IMR-90 (cell line): ENCODE results near the gene CADM2. TPM values are rescaled to one million over a fixed set of nuclear protein-coding genes. Genes with fewer than 3 reads are reported as not detected.

ENCODE experiments used
- ATAC-seq: fragments of 200-7000 bp; cut with Tn5 transposase; 2 replicates; pipeline ENCODE4 v1.9.1; 2020; ENCODE audit warnings: low read depth, mild to moderate bottlenecking, moderate library complexity
- BruUV-seq: library from RNA; stranded (reverse); fragments of 400-500 nt; replicated peaks from 2 replicates; lab custom pipeline; 2021; lab: Mats Ljungman, UMichigan
- CTCF ChIA-PET: fragments of 300-600 bp; formaldehyde crosslinking; extraction: SDS; loops from one replicate; lab custom pipeline; 2021; ENCODE audit warnings: antibody characterized with exemption; lab: Yijun Ruan, JAX
- POLR2A ChIA-PET: fragments of 300-600 bp; sonication (Branson Sonifier 250); formaldehyde crosslinking; loops from one replicate; lab custom pipeline; 2022; ENCODE audit warnings: antibody characterized with exemption; ENCODE audit not compliant: unreplicated experiment; lab: Charles Lee
- DNase-seq: peaks from one replicate; pipeline ENCODE4 v3.0.0; 2013
- H2AFZ ChIP-seq: replicated peaks from 2 replicates; pipeline ENCODE3; 2013; ENCODE audit warnings: low read length, mild to moderate bottlenecking; ENCODE audit not compliant: poor library complexity
- H2AK5ac ChIP-seq: 2 replicates; pipeline ENCODE4 v1.6.1; 2013; ENCODE audit warnings: low read depth, low read length, inconsistent platforms
- H2AK9ac ChIP-seq: replicated peaks from 2 replicates; pipeline ENCODE3; 2013; ENCODE audit warnings: mild to moderate bottlenecking, low read depth, low read length, moderate library complexity; ENCODE audit not compliant: poor library complexity
- H2BK120ac ChIP-seq: 2 replicates; pipeline ENCODE4 v1.6.1; 2013; ENCODE audit warnings: low read depth, low read length, inconsistent platforms
- H2BK15ac ChIP-seq: 3 replicates; pipeline ENCODE4 v1.6.1; 2013; ENCODE audit warnings: low read depth, low read length, inconsistent platforms
- H2BK20ac ChIP-seq: 2 replicates; pipeline ENCODE4 v1.6.1; 2013; ENCODE audit warnings: low read depth, mild to moderate bottlenecking, inconsistent platforms, low read length, moderate library complexity
- H2BK5ac ChIP-seq: 2 replicates; pipeline ENCODE4 v1.6.1; 2013; ENCODE audit warnings: mild to moderate bottlenecking, low read depth, low read length, inconsistent platforms; ENCODE audit not compliant: poor library complexity, severe bottlenecking
- H3K14ac ChIP-seq: replicated peaks from 2 replicates; pipeline ENCODE4 v1.6.1; 2013; ENCODE audit warnings: low read depth, low read length, inconsistent platforms
- H3K18ac ChIP-seq: 2 replicates; pipeline ENCODE4 v1.6.1; 2013; ENCODE audit warnings: low read depth, low read length, control low read depth
- H3K23ac ChIP-seq: 2 replicates; pipeline ENCODE4 v1.6.1; 2013; ENCODE audit warnings: low read depth, low read length, inconsistent platforms
- H3K27ac ChIP-seq: 2 replicates; pipeline ENCODE4 v1.5.1; 2013; ENCODE audit warnings: mild to moderate bottlenecking, control low read depth, low read length; ENCODE audit not compliant: insufficient read depth
- H3K27me3 ChIP-seq: 2 replicates; pipeline ENCODE4 v1.6.1; 2013; ENCODE audit warnings: low read length; ENCODE audit not compliant: control insufficient read depth, insufficient read depth
- H3K36me3 ChIP-seq: 2 replicates; pipeline ENCODE4 v1.6.1; 2013; ENCODE audit warnings: low read length, mixed read lengths; ENCODE audit not compliant: control insufficient read depth, insufficient read depth
- H3K4ac ChIP-seq: 2 replicates; pipeline ENCODE4 v1.6.1; 2013; ENCODE audit warnings: low read depth, low read length, inconsistent platforms
- H3K4me1 ChIP-seq: 2 replicates; pipeline ENCODE4 v1.6.1; 2013; ENCODE audit warnings: low read length, mixed read lengths; ENCODE audit not compliant: control insufficient read depth, insufficient read depth
- H3K4me2 ChIP-seq: 2 replicates; pipeline ENCODE4 v1.6.1; 2013; ENCODE audit warnings: low read depth, mild to moderate bottlenecking, control low read depth, low read length, moderate library complexity
- H3K4me3 ChIP-seq: 2 replicates; pipeline ENCODE4 v1.5.1; 2013; ENCODE audit warnings: low read depth, mild to moderate bottlenecking, control low read depth, low read length, moderate library complexity; ENCODE audit not compliant: insufficient read depth
- H3K56ac ChIP-seq: 2 replicates; pipeline ENCODE4 v1.6.1; 2013; ENCODE audit warnings: low read length, inconsistent platforms; ENCODE audit not compliant: insufficient read depth; ENCODE audit errors: extremely low read depth
- H3K79me1 ChIP-seq, 2 experiments: 2 replicates each; pipeline ENCODE4 v1.6.1; 2013; ENCODE audit warnings: low read length in 2 of 2, inconsistent platforms in 1 of 2, low read depth in 1 of 2
- H3K9ac ChIP-seq: 2 replicates; pipeline ENCODE4 v1.6.1; 2013; ENCODE audit warnings: low read depth, low read length, control low read depth
- H3K9me1 ChIP-seq: 2 replicates; pipeline ENCODE4 v1.6.1; 2013; ENCODE audit warnings: low read length, inconsistent platforms; ENCODE audit not compliant: insufficient read depth
- H3K9me3 ChIP-seq: 2 replicates; pipeline ENCODE4 v1.6.1; 2013; ENCODE audit warnings: low read length; ENCODE audit not compliant: control insufficient read depth, insufficient read depth
- H4K20me1 ChIP-seq: 2 replicates; pipeline ENCODE4 v1.6.1; 2013; ENCODE audit warnings: low read length, inconsistent platforms; ENCODE audit not compliant: insufficient read depth
- H4K5ac ChIP-seq: 2 replicates; pipeline ENCODE4 v1.6.1; 2013; ENCODE audit warnings: mild to moderate bottlenecking, low read depth, low read length, control low read depth
- H4K8ac ChIP-seq, 2 experiments: 2 replicates each; pipeline ENCODE4 v1.6.1; 2013; ENCODE audit warnings: low read depth in 2 of 2, low read length in 2 of 2, control low read depth in 1 of 2, inconsistent platforms in 1 of 2
- H4K91ac ChIP-seq: 2 replicates; pipeline ENCODE4 v1.6.1; 2013; ENCODE audit warnings: low read depth, low read length, inconsistent platforms; ENCODE audit not compliant: insufficient read depth
- BHLHE40 ChIP-seq: fragments of 150-350 bp; IDR thresholded peaks from 2 replicates; pipeline ENCODE4 v1.6.1; 2016; ENCODE audit warnings: mild to moderate bottlenecking, low read depth, low read length
- CHD1 ChIP-seq: IDR thresholded peaks from 2 replicates; pipeline ENCODE4 v1.6.1; 2012; ENCODE audit warnings: low read depth, low read length, improper control_type of control experiment
- ELK1 ChIP-seq: fragments of 150-350 bp; IDR thresholded peaks from 2 replicates; pipeline ENCODE4 v1.6.1; 2016; ENCODE audit warnings: low read depth, mild to moderate bottlenecking, low read length, moderate library complexity, borderline replicate concordance
- SMC3 ChIP-seq: fragments of 150-350 bp; IDR thresholded peaks from 2 replicates; pipeline ENCODE4 v1.6.1; 2016; ENCODE audit warnings: low read depth, mild to moderate bottlenecking, antibody characterized with exemption, low read length, moderate library complexity
- WGBS, 2 experiments: methylation state at CpG; one replicate each; pipeline versions ENCODE4 v1.1.5 to v1.1.7; 2013; ENCODE audit warnings: missing lambda C conversion rate in 2 of 2; ENCODE audit not compliant: insufficient read length in 1 of 2; ENCODE audit errors: extremely low coverage in 2 of 2; 5-methylcytosine and 5-hydroxymethylcytosine counted together
- dilution Hi-C: fragments of 300-500 bp; cut with HindIII; formaldehyde crosslinking; loops from one replicate; pipeline ENCODE4 v1.14.3; 2018; ENCODE audit warnings: low sequenced_read_pairs; ENCODE audit not compliant: unreplicated experiment
- in situ Hi-C: fragments of 300-500 bp; cut with MboI; formaldehyde crosslinking; loops from 3 replicates; pipeline ENCODE4 v1.14.3; 2019; ENCODE audit warnings: low sequenced_read_pairs, inconsistent platforms, mixed read lengths
- intact Hi-C: fragments of 100-400 bp; cut with micrococcal nuclease; formaldehyde crosslinking; loops from 2 replicates; pipeline ENCODE4 v1.10.0; 2022
- polyA plus RNA-seq, 3 experiments: library from polyadenylated mRNA; depleted of rRNA; stranded (reverse); fragments of >200 nt; gene quantifications; 2 replicates each; pipeline ENCODE4 v1.2.3, GENCODE V29; 2012; ENCODE audit warnings: low replicate concordance in 1 of 3
- total RNA-seq: library from RNA; depleted of rRNA; stranded (reverse); fragments of >200 nt; gene quantifications from 2 replicates; pipeline ENCODE4 v1.2.3, GENCODE V29; 2012

Gene CADM2
- total and polyA plus RNA-seq, 2 of the 4 experiments (the other 2 are of a cell fraction): not detected

DNA sequence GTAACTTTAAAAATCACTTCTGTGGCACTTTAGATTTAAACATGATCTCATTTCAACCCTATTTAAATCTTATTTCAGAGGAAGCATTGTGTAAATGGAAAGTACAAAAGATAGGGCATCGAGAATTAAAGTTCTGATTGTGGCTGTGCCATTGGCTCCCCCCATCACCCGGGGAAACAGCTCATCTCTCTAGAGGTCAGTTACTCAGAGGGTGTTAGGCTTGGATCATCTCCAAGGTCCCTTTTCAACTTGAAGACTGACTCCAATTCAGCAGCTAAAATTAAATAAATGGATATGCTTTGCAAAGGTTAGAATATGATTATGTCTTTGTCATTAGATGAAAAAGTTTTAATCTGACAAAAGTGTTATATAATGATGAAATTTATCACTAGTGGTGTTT, 20.1 kb downstream of the CADM2 start:
- no peak overlapping the region for H3K27ac ChIP-seq
- no peak overlapping the region for H2BK20ac ChIP-seq
- H3K56ac ChIP-seq: no peak overlapping the region
- no peaks in the 10 kb centered on the region for H3K4me1 ChIP-seq
- no peak overlapping the region for H2BK120ac ChIP-seq
- no TSS peak for BruUV-seq
- H3K23ac ChIP-seq: no peak overlapping the region
- H2AFZ ChIP-seq: no peak overlapping the region
- intact Hi-C loops (loop anchor here (10.0 kb wide), 1 partner anchor 376 kb away; no protein-coding TSS in a partner anchor), in situ Hi-C loops (no loop called here), dilution Hi-C loops (no loop called here)
- no peaks in the 10 kb centered on the region for H3K27me3 ChIP-seq
- H3K9ac ChIP-seq: no peak overlapping the region
- no peak overlapping the region for H2AK5ac ChIP-seq
- no peak overlapping the region for H4K8ac ChIP-seq
- H3K18ac ChIP-seq: no peak overlapping the region
- no peak overlapping the region for H2BK5ac ChIP-seq
- H3K9me1 ChIP-seq: no peaks in the 10 kb centered on the region
- no peak overlapping the region for H3K4ac ChIP-seq
- no peak overlapping the region for H3K4me3 ChIP-seq
- H4K20me1 ChIP-seq: no peaks in the 10 kb centered on the region
- H4K91ac ChIP-seq: no peak overlapping the region
- no peak overlapping the region for H2BK15ac ChIP-seq
- H3K9me3 ChIP-seq: no peaks in the 10 kb centered on the region
- POLR2A ChIA-PET: no interaction called here
- H4K5ac ChIP-seq: no peak overlapping the region
- no peak overlapping the region for H3K14ac ChIP-seq
- no peak overlapping the region for H3K4me2 ChIP-seq
- H3K79me1 ChIP-seq: no peaks in the 10 kb centered on the region
- CTCF ChIA-PET: no interaction called here
- TF ChIP-seq SMC3 (no peak), BHLHE40 (no peak), CHD1 (no peak), ELK1 (no peak)
- no CpG with 5 or more reads among the region's 2 CpGs for WGBS, 2 experiments
- no peaks in the 10 kb centered on the region for H3K36me3 ChIP-seq
- no peak for ATAC-seq
- no peak overlapping the region for H2AK9ac ChIP-seq
- no peak for DNase-seq
